PFSK-1 (cell line): ENCODE data around the gene SIGLEC7.

Experiments
- FOXP2 ChIP-seq: optimal IDR thresholded peaks from 2 replicates; pipeline ENCODE3; 2011; ENCODE audit warnings: borderline replicate concordance, control low read depth, inconsistent platforms; ENCODE audit not compliant: insufficient read depth; ENCODE audit errors: extremely low read length, extremely low read depth
- POLR2AphosphoS5 ChIP-seq: IDR thresholded peaks from 2 replicates; pipeline ENCODE4 v1.6.1; 2012; ENCODE audit warnings: low read depth, mild to moderate bottlenecking, control low read depth, low read length, moderate library complexity
- REST ChIP-seq, 2 experiments: IDR thresholded peaks; 2 replicates each; pipeline versions ENCODE4 v1.6.1 to v1.8.0; 2011 to 2012; ENCODE audit warnings: low read depth in 2 of 2, low read length in 2 of 2, control low read depth in 1 of 2, inconsistent platforms in 1 of 2, mild to moderate bottlenecking in 1 of 2, moderate library complexity in 1 of 2; ENCODE audit not compliant: insufficient read depth in 1 of 2
- SIN3A ChIP-seq: IDR thresholded peaks from 2 replicates; pipeline ENCODE4 v1.6.1; 2012; ENCODE audit warnings: mild to moderate bottlenecking, low read length, moderate library complexity, borderline replicate concordance; ENCODE audit not compliant: insufficient read depth
- TAF1 ChIP-seq: IDR thresholded peaks from 2 replicates; pipeline ENCODE4 v1.6.1; 2012; ENCODE audit warnings: low read length, control low read depth, borderline replicate concordance; ENCODE audit not compliant: insufficient read depth

The SIGLEC7 gene

GRCh38 chr19:51114087-51114729 lies 27.9 kb upstream of the SIGLEC7 start:
- TF ChIP-seq FOXP2 (no peak), SIN3A (no peak), TAF1 (no peak), REST (IDR thresholded peaks at IDR 0.05; ENCODE audit: insufficient read depth in 1 of 2, low read depth in 2 of 2, low read length in 2 of 2) (no peak), POLR2AphosphoS5 (no peak)

GRCh38 chr19:51116736-51117286 lies 25.3 kb upstream of the SIGLEC7 start:
- no peak for TF ChIP-seq REST (IDR thresholded peaks at IDR 0.05; ENCODE audit: insufficient read depth in 1 of 2, low read depth in 2 of 2, low read length in 2 of 2)
- TF ChIP-seq TAF1 = no peak
- no peak for TF ChIP-seq FOXP2
- no peak for TF ChIP-seq SIN3A
- TF ChIP-seq POLR2AphosphoS5 = no peak

GRCh38 chr19:51119101-51119500 lies 23.0 kb upstream of the SIGLEC7 start:
- TF ChIP-seq SIN3A (no peak), TAF1 (no peak), FOXP2 (no peak), POLR2AphosphoS5 (no peak), REST (IDR thresholded peaks at IDR 0.05; ENCODE audit: insufficient read depth in 1 of 2, low read depth in 2 of 2, low read length in 2 of 2) (no peak)

GRCh38 chr19:51119611-51120010 lies 22.5 kb upstream of the SIGLEC7 start:
- TF ChIP-seq FOXP2 (no peak), SIN3A (no peak)

- TF ChIP-seq FOXP2 (no peak), SIN3A (no peak), REST (IDR thresholded peaks at IDR 0.05; ENCODE audit: insufficient read depth in 1 of 2, low read depth in 2 of 2, low read length in 2 of 2) (no peak), POLR2AphosphoS5 (no peak)
These were observed 21.9 kb upstream of the SIGLEC7 start for GRCh38 chr19:51120160-51120559.
